Stromal cell of bone marrow (primary cell): ENCODE measurements around the gene BCAS3.
"Not testable (repeated sequence)": the region's sequence is repeated elsewhere in the genome, so short reads cannot be mapped to it uniquely, and the experiment has no call there.

ENCODE experiments used
- DNase-seq: peaks from one replicate; pipeline ENCODE4 v3.0.0-alpha.2; 2012; ENCODE audit warnings: low read depth

The BCAS3 gene

DNA sequence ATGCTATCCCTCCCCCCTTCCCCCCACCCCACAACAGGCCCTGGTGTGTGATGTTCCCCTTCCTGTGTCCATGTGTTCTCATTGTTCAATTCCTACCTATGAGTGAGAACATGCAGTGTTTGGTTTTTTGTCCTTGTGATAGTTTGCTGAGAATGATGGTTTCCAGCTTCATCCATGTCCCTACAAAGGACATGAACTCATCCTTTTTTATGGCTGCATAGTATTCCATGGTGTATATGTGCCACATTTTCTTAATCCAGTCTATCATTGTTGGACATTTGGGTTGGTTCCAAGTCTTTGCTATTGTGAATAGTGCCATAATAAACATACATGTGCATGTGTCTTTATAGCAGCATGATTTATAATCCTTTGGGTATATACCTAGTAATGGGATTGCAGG is 258.3 kb downstream of the BCAS3 start:
- DNase-seq: not testable (repeated sequence)

DNA sequence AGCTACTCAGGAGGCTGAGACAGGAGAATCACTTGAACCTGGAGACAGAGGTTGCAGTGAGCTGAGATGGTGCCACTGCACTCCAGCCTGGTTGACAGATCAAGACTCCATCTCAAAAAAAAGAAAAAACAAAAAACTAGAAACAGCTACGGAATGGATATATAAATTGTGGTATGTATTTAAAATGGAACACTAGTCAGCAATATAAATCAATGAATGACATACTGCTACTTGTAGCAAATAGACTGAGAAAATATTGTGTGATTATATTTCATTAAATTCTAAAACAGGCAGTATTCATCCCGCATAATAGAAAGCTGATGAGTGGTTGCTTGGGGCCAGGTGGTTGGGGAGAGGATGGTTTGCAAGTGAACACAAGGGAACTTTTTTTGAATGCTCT is 261.7 kb downstream of the BCAS3 start:
- DNase-seq: no peak

DNA sequence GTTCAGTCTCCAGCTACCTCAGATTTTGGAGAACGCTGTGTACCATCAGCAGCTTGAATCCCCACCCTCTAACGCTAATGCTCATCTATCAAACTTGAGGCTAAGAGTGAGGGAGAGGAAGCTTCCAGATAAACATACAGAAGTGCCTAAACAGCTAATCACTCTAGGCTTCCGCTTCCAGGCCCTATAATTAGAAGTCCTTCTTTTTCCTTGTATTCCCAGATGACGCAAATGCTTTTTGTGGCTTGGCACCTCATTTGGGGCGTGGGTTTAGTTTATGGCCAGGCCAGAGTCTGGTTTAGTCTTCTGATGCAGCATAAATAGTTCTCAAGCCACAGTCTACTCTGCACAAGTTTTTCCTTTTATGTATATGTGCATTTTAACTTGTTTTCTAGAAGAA is 263.4 kb downstream of the BCAS3 start:
- DNase-seq: peak; percentile 89

DNA sequence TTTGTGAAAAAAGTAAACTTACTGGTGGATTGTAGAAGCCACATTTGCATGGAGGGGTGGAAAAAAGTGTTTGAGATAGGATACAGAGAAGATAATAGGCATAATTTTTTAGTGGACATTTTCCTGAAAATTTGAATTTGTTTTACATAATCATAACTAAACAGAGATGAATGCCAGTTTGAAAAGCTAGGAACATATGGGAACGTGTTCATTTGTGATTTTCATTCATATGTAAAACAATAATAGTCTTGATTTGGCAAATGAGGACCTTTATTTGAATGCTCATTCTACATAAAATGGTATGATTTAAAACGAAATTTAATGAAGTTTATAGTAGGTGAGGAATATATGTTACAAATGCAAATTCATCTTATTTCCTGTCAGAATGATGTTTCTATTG is 263.9 kb downstream of the BCAS3 start:
- no peak for DNase-seq

DNA sequence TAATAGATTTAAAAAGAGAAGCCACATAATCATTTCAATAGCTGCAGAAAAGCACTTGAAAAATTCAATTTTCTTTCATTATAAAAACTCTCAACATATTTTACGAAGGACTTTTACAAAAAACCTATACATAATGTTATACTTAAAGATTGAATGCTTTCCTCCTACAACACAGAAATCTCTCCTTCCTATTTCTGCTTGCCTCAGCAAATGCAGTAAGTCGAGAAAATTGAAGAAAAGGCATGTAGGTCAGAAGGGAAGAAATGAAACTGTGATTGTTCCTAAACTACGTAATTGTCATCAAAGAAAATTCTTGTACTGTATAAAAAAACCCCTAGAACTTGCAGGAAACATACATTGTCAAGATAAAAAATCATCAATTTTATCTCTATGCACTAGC is 267.1 kb downstream of the BCAS3 start:
- DNase-seq: no peak

DNA sequence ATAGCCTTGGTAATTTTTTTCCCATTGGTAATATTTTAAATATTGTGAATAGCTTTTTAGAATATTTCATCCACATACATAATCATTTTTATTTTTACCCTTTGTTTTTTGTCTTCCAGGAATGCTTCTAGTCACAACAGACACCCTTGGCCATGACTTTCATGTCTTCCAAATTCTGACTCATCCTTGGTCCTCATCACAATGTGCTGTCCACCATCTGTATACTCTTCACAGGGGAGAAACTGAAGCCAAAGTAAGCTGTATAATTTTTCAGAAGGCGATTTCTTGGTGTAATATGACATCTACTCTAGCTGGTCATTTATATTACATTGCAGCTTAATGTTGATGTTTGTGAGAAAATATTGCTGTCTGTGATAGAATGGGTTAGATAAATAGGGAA is 269.4 kb downstream of the BCAS3 start:
- peak; percentile 28 for DNase-seq

DNA sequence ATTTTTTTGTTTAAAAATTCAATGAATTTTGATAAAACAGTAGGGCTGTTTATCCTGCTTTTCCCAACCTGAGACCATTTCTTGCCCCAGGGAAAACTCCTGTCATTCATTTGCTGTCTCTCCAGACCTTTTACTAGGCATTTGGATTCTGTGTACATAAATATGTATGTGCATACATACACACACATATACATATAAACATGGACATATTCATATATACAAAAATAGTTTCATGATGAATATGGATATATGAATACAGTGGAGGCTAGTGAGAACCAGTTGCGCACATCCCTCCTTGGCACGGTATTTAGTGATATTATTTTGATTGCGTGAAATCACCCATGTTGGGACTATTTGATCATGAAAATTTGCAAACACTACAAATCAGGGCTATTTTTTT is 269.9 kb downstream of the BCAS3 start:
- DNase-seq: no peak

DNA sequence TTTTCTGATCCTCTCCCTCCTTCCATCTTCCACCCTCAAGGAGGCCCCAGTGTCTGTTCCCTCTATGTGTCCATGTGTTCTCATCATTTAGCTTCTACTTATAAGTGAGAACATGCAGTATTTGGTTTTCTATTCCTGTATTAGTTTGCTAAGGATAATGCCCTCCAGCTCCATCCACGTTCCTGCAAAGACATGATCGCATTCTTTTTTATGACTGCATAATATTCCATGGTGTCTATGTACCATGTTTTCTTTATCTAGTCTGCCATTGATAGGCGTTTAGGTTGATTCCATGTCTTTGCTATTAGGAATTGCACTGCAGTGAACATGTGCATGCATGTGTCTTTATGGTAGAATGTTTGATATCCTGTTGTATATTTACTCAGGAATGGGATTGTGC is 275.1 kb downstream of the BCAS3 start:
- DNase-seq: no peak

DNA sequence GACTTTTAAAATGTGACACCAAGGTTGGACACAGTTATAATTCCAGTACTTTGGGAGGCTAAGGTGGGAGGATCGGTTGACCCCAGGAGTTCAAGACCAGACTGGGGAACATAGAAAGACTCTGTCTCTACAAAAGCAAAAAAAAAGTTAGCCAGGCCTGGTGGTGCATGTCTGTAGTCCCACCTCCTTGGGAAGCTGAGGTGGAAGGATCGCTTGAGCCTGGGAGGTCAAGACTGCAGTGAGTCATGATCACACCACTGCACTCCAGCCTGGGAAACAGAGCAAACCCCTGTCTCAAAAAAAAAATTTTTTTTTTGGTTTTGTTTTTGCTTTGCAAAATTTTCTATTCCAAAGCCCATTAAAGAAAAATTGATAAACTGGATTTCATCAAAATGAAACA is 281.4 kb downstream of the BCAS3 start:
- DNase-seq: no peak

DNA sequence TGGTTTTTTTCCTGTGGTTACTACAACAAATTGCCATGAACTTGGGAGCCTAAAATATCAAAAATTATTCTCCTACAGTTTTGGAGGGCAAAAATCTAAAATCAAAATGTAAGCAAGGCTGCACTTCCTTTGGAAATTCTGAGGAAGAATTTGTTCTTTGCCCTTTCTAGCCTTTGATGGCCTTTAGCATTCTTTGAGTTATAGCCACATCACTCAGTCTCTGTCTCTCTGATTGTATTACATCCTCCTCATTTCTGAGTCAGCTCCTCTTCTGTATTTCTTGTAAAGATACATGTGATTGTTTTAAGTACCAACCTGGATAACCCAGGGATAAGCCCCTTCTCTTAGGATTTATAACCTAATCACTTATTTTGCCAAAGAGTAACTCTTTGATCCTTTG is 282.0 kb downstream of the BCAS3 start:
- no peak for DNase-seq

DNA sequence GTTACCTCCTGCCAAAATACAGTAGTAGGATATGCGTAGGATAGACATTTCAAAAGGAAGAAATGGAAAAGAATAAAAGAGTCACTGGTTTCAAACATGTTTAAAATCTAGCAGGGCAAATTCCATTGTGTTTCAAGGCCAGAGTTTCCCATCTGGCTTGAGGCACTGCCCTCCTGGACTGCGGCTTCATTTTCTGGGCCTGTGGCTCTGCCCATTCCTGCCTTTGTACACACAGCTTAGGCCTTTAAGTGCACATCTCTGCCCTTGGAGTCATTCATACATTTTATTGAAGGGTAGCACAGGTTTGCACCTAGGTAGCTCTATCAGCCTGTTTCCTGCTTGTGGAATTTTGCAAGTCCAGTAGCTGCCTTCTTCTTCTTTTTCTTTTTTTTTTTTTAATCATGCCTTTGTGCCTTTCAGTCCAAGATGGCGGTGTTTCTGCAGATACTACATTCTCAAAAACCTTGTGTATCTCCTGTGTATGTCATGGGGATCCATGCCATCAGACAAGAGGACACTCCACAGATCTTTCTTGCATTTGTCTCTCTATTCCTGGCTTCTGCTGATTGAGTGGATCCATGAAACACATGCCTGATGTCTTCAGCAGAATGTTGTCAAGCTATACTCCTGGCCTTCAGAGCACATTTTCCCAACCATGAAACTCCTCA is 282.9 kb downstream of the BCAS3 start:
- DNase-seq: no peak

DNA sequence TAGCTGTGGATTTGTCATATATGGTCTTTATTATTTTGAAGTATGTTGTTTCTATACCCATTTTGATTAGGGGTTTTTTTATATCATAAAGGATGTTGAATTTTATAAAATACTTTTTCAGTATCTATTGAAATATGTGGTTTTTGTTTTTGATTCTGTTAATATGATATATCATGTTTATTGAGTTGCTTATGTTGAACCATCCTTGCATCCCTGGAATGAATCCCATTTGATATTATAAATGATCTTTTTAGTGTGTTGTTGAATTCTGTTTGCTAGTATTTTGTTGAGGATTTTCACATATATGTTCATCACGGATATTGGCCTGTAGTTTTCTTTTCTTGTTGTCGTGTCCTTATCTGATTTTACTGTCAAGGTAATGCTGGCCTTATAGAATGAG is 286.5 kb downstream of the BCAS3 start:
- DNase-seq: no peak

DNA sequence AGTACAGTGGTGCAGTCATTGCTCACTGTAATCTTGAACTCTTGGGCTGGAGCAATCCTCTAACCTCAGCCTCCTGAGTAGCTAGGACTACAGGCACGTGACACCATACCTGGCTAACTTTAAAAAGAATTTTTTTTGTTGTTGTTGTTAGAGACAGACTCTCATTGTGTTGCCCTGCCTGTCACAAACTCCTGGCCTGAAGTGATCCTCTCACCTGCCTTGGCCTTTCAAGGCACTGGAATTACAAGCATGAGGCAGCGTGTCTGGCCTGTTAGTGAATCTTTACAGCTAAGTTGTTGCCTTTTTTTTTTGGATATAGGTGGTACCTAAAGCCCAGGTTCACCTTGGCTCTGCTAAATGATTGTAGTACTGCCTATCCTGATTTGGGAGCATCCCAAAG is 290.6 kb downstream of the BCAS3 start:
- DNase-seq: no peak

DNA sequence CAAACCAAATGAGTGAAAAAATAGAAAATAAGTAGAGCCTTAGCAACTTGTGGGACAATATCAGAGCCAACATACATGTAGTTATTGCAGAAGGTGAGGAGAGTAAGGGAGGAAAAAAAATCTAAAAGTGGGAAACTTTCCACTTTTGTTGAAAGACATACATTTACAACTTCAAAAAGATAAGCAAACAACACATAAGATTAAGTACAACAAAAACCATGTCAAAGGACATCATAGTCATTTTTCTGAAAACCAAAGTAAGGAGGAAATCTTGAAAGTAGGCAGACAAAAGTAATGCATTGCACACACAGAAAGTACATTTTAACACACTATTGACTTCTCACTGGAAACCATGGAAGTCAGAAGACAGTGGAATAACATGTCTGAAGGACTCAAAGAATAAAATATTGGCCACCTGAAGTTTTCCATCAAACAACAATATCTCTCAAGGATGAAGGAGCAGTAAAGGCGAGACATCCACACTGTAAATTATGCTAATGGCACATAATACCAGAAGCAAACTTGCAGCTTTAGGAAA is 291.9 kb downstream of the BCAS3 start:
- no peak for DNase-seq

DNA sequence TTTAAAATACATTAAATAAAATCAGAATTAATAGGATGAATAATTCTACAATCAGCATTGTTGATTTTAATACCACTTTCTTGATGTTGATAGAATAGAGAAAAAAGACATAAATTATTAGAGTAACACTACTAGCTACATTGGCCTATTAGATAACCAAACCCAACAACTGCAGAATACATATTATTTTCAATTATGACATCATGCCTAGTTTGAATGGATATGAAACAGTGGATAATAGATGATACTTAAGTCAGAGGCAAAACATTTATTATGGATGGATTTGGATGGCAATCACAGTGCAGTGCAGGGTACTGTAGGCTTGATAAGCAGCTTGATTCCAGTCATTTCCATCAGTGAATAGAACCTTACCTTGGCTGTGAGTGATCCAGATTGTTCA is 293.1 kb downstream of the BCAS3 start:
- DNase-seq: no peak

DNA sequence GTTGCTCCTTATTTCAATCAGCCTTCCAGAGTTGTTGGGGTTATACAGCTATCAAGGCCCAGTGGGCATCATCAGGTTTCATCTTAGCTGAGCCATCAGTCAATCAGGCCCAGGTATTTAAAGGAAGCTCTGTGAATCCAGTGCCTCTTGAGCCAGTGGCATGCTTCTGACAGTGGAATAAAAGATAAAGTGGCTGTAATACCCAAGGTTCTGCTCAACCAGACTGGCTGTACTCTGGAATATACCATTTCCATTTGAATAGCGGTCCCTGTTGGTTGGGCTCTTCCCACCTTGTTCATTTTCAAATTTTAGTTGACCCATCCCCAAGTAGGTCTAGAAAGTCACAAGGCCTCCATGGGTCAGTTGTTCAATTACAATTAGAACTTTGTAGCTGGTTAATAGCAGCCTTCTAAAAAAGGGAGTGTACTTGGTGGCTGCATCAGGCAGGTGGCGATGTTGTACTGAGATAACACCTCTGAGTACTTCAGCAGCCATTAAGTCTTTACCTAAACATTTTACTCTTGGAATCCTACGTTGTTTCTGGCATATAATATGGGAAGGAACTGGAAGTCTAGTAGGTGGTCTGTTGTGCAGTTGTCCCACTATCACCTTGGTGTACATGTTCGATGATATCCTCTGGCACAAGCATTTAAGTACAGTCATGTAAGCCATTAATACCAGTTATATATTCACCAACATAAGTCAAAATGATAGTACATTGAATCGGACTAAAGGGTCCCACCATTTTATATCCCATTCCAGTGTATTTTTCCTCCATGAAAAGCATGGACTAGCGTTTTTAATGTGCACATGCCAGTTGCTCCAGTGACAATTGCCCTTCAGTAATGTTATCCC is 294.1 kb downstream of the BCAS3 start:
- peak; percentile 25 for DNase-seq

DNA sequence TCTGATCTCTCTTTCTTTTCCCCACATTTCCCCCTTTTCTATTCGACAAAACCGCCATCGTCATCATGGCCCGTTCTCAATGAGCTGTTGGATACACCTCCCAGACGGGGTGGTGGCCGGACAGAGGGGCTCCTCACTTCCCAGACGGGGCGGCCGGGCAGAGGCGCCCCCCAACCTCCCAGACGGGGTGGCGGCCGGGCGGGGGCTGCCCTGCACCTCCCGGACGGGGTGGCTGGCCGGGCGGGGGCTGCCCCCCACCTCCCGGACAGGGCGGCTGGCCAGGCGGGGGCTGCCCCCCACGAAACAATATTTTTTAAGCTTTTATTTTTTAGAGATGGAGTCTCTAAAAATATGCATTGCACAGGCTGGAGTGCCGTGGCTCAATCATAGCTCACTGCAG is 299.2 kb downstream of the BCAS3 start:
- not testable (repeated sequence) for DNase-seq

DNA sequence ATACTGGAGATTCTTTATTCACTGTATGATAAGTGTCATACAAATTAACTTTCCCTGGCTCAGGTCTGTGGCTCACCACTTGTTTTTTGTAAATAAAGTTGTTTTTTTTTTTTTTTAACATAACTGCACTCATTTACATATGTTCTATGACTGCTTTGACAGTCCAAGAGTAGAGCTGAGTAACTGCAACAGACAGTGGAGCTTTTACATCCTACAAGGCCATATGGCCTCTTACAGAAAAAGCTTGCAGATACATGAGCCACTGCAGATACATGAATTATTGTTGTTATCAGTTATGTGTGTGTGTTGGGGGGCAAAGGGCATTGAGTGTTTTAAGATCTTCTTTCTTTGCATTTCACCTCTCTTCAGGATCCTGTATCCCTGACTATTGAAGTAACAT is 311.7 kb downstream of the BCAS3 start:
- DNase-seq: no peak

DNA sequence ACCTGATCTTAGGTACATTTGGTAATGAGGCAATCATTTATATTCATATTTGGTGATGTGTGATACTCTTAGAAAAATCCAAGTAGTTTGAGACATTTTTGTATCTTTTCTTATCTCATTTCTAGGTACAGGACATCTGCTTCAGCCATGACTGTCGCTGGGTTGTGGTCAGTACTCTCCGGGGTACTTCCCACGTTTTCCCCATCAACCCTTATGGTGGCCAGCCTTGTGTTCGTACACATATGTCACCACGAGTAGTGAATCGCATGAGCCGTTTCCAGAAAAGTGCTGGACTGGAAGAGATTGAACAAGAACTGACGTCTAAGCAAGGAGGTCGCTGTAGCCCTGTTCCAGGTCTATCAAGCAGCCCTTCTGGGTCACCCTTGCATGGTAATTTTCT is 312.2 kb downstream of the BCAS3 start:
- no peak for DNase-seq

DNA sequence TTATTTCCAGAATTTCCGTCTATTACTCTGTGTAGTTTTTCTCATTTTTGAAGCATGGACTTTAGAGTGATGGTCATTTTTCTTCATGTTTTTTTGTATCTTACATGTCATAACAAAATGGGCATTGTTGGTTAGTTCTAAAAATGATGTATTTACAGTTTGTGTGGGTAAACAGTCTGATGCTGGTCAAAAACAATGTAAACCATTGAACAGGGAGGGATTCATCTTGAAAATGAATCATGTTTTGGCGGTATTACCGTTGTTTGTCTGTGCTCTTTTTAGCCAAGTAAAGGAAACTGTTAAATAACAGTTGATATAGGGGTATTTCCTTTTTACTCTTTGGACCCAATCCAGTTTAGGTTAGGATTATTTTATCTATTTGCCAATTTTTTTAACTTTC is 315.8 kb downstream of the BCAS3 start:
- no peak for DNase-seq

DNA sequence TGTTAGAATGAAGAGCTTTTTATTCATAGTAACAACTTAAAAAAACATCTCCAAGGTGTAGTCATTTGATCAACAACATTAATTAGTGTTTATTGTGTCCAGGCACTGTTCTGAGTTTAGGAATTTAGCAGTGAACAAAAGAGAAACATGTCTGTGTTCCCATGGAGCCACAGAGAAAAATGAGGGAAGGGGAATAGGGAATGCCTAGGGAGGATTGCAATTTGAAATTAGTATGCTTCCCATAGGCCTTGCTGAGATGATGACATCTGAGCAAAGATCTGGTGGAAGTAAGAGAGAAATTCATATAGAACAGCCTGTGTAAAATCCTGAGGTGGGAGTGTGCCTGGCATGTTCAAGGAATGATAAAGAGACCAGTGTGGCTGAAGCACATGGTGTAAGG is 318.0 kb downstream of the BCAS3 start:
- no peak for DNase-seq

DNA sequence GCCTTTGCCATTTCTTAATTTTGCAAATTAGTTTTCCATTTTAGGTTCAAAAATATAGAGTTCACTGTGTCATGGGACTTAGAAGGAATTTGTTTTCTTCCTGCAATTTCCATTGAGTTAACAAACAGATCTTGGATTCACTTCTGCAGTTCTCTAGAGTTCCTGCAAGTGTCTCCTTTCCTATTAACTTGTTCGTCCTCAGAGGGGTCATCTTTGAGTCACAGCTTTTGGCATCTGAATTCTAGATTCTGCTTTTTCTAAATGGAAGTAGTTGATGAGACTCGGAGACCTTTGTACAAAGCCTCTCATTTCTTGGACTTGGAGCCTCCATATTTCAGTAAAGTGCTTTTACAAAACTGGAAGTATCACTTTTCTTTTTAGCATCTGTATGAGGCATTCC is 323.3 kb downstream of the BCAS3 start:
- DNase-seq: peak; percentile 52

DNA sequence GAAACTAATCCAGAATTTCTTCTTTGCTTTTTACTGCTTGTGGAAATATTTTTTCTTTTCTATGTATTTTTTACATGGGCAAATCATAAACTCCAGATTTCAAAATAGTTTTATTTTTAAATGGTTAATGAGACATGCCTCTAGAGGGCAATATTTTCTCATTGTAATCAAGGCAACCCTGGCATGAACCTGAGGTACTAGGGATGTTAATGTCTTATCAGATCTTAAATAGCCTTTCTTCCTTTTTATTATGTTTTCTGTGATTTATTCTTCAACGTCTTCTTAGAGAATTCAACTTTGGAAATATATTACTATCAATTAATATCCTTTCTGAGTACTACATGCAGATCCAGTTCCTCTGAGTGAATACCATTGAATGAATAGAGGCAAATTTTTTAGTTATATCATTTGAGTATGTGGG is 324.7 kb downstream of the BCAS3 start:
- DNase-seq: peak; percentile 43

DNA sequence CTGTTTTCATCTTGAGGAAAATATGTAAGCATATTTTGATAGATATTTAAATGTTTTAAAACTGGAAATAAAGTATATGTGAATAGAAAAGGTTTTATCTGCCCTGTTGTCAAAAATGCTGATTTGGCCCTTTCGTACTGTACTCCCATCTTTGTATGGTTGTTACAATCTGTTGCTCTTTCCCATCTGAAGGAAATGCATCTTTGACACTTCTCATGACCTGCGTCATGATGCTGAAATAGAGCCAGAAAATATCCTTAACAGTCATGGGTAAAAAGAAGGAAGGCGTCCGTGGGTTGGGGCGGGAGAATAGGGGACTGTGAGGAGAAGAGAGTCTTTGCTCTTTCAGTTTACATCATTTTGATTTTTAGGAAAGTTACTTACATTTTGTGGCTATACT is 327.7 kb downstream of the BCAS3 start:
- DNase-seq: no peak
